HG03558 (cell line): Measurements from ENCODE around the gene ARHGAP44.
"Not testable (repeated sequence)": the region's sequence is repeated elsewhere in the genome, so short reads cannot be mapped to it uniquely, and the experiment has no call there.

Experiments used
- ATAC-seq: cut with Tn5 transposase; IDR thresholded peaks from one replicate; pipeline ENCODE4 v1.9.1; 2021; ENCODE audit warnings: moderate number of reproducible peaks; ENCODE audit not compliant: unreplicated experiment; ENCODE audit errors: extremely low read depth

ARHGAP44 gene

GRCh38 chr17:12813664-12814063, 24.4 kb downstream of the ARHGAP44 start:
- no peak for ATAC-seq

GRCh38 chr17:12814718-12815117, 25.4 kb downstream of the ARHGAP44 start:
- ATAC-seq: no peak

GRCh38 chr17:12815642-12816141, 26.4 kb downstream of the ARHGAP44 start:
- peak; percentile 99 for ATAC-seq

GRCh38 chr17:12821376-12821940, 32.2 kb downstream of the ARHGAP44 start:
- ATAC-seq: no peak

- no peak for ATAC-seq
Observed at GRCh38 chr17:12826431-12826830, 37.1 kb downstream of the ARHGAP44 start.

GRCh38 chr17:12830777-12831247, 41.5 kb downstream of the ARHGAP44 start:
- no peak for ATAC-seq

- ATAC-seq: no peak
Observed at GRCh38 chr17:12831839-12832238, 42.5 kb downstream of the ARHGAP44 start.

GRCh38 chr17:12839042-12839441, 49.7 kb downstream of the ARHGAP44 start:
- ATAC-seq: no peak

GRCh38 chr17:12842936-12843335, 53.6 kb downstream of the ARHGAP44 start:
- no peak for ATAC-seq

- no peak for ATAC-seq
Observed at GRCh38 chr17:12850996-12851395, 61.7 kb downstream of the ARHGAP44 start.

GRCh38 chr17:12851901-12852435, 62.7 kb downstream of the ARHGAP44 start:
- ATAC-seq: no peak

GRCh38 chr17:12853921-12854320, 64.6 kb downstream of the ARHGAP44 start:
- ATAC-seq: no peak

- ATAC-seq: no peak
Observed at GRCh38 chr17:12856416-12856815, 67.1 kb downstream of the ARHGAP44 start.

- ATAC-seq: no peak
Observed at GRCh38 chr17:12857592-12857991, 68.3 kb downstream of the ARHGAP44 start.

- no peak for ATAC-seq
Observed at GRCh38 chr17:12859520-12859919, 70.2 kb downstream of the ARHGAP44 start.

- ATAC-seq: no peak
Observed at GRCh38 chr17:12865769-12866168, 76.5 kb downstream of the ARHGAP44 start.

GRCh38 chr17:12866244-12866643, 76.9 kb downstream of the ARHGAP44 start:
- ATAC-seq: no peak

- no peak for ATAC-seq
Observed at GRCh38 chr17:12867726-12868125, 78.4 kb downstream of the ARHGAP44 start.

- ATAC-seq: not testable (repeated sequence)
Observed at GRCh38 chr17:12873415-12874125, 84.3 kb downstream of the ARHGAP44 start.

- no peak for ATAC-seq
Observed at GRCh38 chr17:12877953-12878669, 88.8 kb downstream of the ARHGAP44 start.

GRCh38 chr17:12879096-12879495, 89.8 kb downstream of the ARHGAP44 start:
- not testable (repeated sequence) for ATAC-seq
